Measurements from ENCODE around the gene KLHL25.

KLHL25 gene

DNA sequence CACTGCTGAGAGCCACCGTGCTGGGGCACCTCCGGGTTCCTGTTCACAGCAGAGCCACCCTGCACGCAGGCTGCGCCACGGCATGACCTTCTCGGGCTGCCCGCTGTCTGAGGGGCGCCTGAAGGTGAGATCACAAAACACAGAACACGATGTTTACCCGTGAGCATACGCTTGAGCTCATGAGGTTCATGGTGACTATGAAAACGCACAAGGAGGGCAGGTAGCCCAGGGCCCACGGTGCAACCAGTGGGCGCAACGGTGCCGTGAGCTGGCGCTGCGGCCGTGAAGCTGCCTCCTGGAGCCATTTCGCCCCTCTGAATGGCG, 36.1 kb downstream of the KLHL25 start:
- no peak for DNase-seq

DNA sequence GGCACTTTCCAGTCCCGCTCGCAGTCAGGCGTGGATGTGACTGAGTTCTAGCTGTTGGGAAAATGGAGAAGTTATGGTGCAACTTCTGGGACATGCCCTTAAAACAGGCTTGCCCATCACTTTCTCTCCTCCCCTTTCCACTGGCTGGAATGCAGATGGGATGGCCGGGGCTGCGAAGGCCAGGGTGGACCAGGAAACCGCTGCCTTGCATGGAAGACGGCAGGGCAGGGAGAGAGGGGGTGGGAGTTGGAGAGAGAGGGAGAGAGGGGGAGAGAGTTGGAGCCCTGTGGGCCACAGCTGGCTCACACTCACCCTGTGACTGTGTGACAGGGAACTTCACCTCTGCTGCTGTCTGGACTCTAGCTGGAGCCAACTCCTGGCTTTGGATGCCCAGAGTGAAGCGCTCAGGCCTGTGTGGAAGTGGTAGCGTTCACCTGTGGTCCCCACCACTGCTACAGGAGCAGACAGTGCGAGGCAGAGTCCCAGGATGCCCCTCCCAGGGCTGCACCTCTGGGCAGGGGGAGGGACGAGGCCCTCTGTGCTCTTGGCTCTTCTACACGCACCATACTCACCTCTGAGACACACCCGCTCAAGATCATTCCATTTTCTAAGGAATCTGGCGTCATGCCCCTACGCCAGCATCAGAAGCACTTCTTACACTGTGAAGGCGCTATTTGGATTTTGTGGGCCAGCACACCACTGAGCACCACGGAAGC, 36.6 kb downstream of the KLHL25 start:
- DNase-seq = no peak

DNA sequence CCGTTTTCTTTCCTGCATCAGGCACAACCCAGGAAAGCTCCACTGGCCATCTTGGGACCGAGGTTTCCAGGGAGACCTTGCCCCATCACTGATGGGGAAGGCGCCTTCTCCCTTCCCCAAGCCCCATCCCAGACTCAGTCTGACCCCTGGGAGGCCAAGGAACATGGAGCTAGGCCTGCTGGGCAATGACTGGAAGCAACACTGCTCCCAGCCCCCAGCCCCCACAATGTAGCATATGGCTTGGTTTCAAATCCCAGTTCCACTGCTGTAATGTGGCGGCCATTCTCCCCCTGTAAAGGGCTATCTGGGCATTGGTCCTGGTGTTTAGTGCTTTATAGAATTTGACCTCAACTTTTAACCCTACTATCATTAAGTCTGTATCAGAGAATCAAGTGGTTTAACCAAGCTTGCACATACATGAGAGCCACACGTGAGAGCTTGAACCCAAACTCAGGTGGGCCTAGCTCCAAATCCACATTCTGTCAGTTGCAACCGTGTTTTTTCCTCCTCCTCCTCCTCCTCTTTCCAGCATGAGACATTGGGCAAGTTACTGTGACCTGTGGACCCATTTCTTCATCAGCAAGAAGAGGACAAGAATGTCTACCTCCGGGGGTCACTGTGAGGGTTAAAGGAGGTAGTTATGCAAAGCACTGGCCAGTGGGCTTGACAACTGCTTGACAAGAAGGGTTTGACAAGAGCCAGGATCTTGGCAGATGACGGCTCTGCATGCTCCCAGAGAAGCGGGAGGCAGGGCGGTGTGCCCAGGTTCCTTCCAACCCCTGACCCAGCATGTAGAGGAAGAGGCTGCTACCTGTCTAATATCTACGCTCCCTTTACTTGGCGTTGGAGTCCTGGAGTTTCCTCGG, 37.4 kb downstream of the KLHL25 start:
- DNase-seq = no peak

DNA sequence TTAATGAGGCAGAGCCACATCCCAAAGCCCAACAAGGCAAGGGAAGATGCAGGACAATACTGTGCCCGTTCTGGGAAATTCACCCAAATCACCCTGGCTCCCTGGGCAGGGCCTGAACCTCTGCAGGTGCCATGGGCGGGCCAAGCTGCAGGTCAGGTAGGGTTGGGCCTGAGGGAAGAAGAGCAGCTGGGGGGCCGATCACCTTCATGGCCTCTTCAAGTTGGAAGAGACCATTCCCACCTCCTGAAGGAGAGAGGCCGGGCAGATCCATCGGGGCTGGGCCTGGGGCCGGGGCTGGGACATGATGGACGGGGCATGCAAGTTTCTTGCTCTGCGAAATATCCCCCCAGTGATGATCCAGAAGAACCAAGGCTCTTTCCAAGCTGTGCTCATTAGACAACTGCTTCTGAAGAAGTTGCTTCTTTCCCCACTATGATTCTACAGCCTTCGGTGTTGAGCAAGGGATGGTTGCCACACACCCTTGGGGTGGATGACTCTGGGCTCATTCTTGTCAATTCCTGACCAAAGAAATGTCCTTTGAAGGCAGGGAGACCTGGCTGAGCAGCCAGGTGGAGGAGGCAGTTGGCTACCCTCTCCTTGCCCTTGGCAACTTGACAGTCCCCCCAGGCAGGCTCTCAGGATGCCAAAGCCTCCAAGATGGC, 38.2 kb downstream of the KLHL25 start:
- DNase-seq = no peak

DNA sequence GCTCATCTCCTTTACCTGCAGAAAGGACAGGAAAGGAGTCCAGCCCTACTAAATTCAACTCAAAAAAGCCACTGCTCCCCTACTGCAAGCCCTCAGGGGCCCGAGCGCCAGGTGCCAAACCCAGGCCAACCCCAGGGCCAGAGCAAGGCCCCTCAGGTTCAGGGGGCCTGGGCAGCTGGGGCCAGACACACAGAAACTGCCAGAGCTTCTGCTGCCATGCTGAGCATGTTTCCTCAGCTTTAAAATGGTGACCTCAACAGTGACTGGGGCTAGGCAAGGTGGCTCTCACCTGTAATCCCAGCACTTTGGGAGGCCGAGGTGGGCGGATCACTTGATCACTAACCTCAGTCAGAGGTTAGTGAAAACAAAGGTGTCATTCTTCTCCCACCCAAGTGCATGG, 38.8 kb downstream of the KLHL25 start:
- no peak for DNase-seq

DNA sequence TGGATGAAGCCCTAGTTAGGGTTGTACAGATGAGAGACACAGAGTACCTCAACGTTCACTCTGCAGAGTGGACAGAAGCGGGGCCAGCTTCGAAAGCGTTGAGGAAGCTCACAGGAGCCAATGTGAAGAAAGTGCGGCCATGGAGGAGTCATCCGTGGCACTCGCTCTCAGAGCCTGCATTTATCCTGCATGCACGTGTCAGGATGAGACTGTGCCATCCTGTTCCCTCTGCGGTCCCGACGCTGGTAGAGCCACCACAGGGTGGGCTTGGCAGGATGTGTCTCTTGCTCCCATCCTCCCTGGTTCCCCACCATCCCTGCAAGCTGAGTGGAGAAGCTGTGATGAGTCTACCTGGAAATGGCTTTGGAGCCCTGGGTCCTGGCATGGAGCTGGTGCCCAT, 39.3 kb downstream of the KLHL25 start:
- DNase-seq = no peak

DNA sequence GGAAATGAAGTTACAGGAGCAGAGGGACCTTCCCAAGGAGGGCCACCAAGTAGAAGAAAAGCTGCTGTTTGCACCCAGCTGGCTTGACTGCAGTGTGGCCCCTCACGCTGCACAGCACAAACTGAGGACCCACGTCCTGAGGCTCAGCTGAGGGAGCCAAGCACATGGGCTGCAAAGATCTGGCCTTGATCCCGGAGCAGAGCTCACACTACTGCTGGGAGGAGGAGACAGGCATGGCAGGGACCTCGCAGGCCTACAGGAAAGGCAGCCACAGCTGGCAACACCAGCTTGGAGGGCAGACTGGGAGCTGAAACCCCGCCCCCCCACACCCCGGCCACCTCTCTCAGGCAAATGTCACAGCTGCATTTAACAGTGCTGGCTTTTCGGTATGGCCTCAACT, 39.7 kb downstream of the KLHL25 start:
- no peak for DNase-seq

DNA sequence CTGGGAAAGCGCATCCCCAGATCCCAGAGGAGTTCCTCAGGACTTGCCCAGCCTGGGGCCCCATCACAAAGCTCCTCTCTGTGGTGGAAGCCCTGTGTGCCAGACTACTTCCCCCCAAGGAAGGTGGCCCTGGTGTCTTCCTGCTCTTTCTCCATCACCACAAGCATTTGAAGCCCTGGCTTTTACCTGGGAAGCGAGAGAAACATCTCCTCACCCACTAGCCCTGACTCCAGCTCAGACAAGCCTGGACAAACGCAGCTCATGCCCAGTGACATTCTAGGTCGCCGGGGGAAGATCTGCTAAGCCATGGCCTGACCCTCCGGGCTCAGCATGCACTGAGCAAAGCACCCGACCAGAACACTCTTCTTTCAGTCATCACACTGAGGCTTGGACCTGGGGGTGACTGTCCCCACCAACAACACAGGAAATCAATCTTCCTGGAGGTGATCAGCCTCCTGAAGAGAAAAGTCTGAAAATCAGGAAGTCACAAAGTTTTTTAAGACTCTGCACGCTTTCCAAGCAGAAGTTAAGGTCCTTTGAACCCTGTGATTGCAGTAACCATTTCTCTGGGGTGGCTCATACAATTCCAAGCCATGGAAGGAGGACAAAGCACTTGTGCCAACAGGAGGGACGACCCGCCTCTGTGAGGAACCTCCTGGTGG, 40.8 kb downstream of the KLHL25 start:
- DNase-seq = no peak

DNA sequence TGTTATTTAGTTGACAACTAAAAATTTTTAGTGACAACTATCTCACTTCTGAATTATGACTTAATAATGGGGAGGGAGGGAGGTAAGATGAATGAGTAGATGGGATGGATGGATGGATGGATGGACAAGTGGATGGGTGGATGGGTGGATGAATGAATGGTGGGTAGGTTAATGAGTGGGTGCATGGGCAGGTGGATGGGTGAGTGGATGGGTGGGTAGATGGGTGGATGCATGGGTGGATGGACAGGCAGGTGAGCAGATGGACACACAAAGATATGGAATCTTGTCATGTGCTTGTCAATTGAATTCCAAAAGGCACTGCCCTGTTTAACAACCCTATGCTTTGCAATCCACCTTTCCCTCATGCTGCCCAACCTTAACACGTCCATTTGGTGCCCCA, 41.5 kb downstream of the KLHL25 start:
- no peak for DNase-seq

DNA sequence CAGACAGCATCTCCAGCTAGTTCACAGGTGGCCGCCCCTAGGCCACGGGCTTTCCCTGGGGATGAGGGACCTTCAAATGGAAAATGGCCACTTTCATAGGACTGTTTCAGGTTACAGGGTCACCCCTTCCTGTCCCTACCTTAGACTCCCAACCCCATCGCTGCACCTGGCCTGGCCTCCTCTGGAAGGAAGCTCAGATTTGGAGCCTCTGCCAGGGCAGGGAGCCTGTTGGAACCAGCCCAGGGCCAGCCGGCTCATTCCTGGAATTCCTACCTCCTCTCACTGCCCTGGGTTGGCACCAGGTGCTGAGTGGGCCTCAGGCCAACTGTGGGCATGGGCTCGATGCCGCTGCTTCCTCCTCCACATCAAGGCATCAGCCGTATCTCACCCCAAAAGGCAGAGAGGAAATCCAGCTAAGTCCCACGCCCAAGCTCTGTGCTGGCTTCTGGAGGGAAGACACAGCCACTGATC, 42.2 kb downstream of the KLHL25 start:
- DNase-seq = peak; percentile 16

DNA sequence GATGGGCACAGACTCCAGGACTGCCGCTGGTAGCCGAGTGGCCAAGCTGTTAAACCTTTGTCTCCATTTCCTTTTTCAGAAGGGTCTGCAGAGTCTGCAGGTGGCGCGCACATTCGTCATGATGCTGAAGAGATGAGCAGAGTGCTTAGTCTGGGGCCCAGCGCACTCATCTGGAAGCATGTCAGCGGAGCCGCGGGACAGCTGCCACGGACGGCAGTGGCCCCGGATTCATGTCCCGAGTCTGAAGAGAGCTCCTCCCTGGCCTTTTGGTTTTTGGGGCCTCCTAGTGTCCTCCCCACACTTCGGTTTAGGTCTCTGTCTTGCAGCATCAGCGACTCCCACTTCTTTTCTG, 42.6 kb downstream of the KLHL25 start:
- no peak for DNase-seq

DNA sequence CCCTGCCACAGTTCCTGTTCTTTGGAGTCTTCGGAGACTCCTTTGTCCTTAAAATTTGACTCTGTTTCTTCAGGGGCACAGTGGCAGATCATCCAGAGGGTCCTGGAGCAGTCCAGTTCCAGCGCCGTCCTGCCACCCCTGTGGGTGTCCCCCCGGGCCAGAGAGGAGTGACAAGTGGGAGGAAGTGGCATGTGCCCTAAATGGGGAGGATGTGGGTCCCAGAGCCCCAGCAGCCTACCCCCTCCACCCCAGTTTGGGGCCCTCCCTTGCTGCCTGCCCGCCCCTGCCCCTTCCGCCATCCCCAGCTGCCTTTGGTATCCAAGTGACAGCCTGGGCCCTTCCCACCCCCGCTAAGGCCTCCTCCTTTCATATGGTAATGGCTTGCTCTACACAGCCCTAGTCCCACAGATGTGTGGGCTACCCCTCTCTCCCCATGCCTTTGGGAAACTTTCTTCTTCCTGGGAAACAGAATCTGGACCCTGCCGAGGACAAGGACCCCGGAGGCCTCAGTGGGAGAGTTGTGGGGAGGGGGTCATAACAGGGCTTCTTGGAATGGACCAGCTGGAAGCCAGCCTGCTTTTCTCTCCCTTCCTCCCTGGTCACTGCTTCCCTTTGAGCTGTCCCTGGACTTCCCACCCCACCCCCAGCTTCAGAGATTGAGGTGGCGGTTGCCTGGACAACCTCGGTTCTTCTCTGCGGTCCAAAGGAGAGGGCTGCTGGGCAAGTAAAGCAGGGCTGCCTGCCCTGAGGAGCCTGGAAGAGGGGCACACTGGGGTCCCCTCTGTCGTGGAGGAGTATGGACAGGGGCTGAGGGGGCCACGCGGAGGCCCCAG, 43.2 kb downstream of the KLHL25 start:
- no peak for DNase-seq

DNA sequence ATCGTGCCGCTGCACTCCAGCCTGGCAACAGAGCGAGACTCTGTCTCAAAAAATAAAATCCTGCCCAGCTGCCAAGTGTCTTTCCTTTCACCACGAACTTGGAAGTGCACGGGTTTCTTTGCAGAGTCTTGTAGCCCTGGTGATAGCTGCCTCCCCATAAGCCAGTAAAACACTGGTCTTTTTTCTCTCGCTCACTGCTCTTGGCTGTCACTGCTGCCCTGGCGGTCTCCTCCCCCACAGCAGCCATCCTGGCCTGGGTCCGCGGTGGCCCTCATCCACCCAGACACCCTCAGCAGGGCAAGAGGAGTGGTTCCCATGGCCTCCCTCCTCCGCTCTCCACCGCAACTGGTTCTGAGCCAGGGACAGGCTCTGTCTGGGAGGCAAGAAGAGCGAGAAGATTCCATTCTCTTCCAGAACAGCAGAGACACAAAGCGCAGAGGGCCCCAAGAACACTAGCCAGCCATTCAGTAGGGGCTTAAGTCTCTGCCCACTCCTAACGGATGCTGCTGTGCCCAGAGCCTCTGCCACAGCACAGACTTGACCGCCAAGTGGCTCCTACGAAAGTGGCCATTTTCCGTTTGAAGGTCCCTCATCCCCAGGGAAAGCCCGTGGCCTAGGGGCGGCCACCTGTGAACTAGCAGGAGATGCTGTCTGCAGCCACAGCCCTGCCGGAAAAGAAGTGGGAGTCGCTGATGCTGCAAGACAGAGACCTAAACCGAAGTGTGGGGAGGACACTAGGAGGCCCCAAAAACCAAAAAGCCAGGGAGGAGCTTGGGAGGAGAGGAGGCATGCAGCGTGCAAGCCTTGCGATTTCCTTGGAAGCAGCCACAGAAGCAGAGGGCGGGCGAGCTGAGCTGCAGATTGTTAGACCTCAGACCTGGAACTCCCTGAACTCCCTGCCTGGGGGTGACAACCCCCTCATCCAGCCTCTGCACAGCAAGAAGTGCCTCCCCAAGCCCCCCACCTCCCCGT, 44.1 kb downstream of the KLHL25 start:
- DNase-seq = no peak

DNA sequence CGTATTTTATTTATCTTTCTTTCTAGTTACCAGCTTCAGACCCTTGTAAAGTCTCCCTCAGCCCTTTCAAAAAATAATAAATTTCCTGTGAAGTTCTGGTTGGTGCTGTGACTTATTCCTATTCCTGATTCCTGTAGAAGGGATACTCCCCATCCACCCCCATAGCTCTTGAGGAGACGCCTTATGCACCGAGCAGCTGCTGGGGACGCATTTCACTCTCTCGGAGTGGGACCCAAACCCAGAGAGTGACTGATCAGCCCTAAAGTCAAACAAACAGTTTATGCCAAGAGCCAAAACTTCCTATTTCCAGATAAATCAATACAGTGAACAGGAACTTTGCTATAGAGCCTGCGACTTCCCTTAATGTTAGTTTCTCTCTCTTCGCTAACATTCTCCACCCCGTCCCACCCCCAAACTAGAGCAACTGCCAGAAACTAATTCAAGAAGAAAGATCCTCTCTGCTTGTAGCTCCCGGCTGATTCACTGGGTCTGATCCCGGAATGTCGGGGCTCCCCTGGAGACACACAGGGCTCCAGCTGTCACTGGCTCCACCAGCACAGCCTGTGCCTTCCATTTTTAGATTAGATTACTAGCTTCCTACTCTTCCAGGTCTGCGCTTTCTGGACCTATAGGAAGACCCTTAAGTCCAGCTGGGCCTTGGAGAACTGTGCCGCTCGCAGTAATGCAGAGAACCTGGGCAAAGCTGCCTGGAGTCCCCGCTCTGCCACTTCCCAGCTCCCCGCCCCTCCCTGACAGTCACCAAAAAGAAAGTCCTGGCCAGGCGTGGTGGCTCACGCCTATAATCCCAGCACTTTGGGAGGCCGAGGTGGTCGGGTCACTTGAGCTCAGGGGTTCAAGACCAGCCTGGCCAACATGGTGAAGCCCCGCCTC, 45.2 kb downstream of the KLHL25 start:
- DNase-seq = no peak

DNA sequence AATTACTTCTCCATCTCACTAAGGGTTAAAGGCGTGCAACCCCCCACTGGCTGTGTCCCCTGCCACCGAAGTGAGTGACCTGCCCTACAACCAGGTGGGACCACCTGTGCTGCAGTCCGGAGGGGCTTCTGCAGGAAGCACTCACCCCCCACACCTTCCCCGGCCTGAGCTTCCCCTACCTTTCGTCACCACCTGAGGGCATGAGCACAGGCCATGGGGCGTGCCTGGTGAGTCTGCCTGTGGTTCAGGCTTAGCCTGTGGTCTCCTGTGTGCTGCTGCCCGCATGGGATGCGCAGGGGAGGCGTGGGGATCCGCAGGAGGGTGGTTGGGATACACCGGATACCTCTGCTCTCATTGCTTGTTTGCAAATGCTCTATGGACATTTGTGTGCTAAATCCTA, 46.0 kb downstream of the KLHL25 start:
- DNase-seq = no peak

DNA sequence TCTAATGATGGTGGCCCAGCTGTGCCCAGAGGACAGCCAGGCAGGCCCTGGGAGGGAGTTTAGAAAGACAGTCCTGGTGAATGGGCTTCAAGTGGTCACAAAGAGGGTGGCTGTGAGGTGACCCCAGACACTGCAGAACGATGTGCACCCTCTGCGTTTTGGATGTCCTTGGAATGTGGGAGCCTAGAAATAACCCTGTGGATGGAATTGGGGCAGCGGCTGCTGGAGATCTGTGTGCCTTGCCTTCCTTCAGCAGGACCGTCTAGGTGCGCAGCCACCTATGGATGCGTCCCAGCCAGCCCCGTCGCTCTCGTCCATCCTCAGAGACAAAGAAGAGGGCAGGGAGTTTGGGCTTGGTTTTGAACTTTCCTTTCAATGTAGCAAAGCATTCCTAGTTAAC, 46.5 kb downstream of the KLHL25 start:
- DNase-seq = no peak

DNA sequence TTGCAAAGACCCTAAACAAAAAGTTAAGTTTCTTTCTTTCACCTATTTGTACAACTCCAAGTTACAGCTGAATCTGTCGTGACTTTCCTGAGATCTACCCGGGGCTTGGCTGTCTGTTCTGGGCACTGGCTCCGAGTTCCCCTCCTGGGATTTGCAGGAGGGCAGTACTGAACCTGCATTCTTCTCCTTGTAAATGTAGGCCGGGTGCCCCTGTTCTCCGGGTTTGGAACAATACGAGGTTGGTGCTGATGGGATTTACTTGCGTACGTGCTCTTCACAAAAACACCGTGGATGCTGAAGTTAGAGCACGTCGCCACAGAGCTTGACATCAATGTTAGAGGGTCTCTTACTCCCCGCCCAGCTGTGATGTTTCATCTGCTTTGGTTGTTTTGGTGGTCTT, 48.1 kb downstream of the KLHL25 start:
- no peak for DNase-seq

DNA sequence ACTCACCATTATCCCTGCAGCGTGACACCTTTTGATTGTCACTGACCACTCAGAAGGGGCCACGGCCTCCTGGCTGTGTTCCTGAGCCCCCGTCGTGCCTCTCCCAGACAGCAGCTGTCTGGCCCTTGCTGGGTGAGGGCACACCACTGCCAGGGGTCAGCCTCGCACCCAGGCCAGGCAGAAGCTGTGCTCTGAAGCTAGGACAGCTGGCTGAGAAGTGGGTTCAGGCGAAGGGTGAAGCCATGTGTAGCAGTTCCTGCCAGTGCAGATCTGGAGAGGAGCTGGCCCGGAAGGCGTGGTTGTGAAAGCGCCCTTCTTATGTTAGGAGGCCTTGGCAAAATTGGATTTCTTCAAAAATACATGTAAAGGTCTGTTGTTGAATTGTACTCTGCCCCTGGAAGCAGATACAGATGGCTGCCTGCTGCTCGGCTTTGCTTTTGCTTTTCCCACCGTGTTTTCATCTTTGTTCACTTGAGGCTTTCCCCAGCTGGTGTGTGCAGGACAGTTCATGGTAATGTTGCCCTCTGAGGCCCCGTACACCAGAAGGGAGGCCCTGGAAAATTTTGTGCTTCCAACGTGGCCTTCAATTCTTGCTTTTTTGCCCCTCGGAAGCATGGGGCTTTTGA, 49.1 kb downstream of the KLHL25 start:
- DNase-seq = no peak

DNA sequence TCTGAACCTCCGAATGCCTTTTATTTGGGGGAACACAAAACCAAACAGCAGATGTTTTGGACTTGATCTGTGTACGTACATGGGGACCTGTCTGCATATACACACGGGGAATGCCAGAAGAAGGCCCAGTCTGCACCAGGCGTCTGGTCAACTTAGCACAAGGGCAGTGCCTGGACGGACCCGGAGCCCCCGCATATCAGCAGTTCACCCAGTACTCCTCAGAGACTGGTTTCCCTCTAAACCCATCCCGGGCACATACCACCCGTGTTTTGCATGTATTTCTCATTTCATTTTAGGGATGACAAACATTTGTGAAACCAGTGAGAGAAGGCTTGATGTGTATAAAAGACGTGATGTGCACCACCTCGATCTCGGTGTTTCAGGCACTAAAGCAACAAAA, 49.7 kb downstream of the KLHL25 start:
- DNase-seq = no peak

DNA sequence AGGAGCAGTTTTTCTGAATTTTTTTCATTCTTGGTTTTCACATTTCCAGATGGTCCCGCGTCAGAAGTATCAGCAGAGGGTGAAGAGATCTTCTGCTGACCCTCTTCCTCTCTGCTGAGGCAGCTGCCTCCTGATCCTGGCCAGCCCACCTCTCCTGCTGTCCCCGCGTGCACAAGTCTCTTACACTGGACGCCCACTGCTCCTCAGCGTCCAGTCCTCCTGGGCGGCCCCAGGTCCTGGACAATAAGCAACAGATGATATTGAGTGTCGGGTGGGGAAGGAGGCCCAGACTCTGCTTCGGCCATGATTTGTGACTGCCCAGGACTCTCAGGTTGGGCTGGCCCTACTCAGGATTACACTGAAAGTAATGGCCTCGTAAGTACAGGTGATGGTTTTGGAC, 50.1 kb downstream of the KLHL25 start:
- no peak for DNase-seq

All from cortex of kidney (tissue), 1 donor.